GM18499 (cell line): ENCODE results near the gene ESRRA.

Experiments
- ATAC-seq: cut with Tn5 transposase; IDR thresholded peaks from one replicate; pipeline ENCODE4 v1.9.1; 2021; ENCODE audit warnings: moderate number of reproducible peaks; ENCODE audit not compliant: insufficient read depth, unreplicated experiment

ESRRA gene

DNA sequence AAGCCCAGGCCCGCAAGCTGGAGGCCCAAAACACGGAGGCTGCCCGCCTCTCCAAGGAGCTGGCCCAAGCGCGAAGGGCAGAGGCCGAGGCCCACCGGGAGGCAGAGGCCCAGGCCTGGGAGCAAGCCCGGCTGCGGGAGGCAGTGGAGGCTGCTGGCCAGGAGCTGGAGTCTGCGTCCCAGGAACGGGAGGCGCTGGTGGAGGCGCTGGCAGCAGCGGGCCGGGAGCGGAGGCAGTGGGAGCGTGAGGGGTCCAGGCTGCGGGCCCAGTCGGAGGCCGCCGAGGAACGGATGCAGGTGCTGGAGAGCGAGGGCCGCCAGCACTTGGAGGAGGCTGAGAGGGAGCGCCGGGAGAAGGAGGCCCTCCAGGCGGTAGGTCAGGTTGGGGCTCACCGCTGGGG is 39.5 kb downstream of the ESRRA start:
- ATAC-seq: no peak

DNA sequence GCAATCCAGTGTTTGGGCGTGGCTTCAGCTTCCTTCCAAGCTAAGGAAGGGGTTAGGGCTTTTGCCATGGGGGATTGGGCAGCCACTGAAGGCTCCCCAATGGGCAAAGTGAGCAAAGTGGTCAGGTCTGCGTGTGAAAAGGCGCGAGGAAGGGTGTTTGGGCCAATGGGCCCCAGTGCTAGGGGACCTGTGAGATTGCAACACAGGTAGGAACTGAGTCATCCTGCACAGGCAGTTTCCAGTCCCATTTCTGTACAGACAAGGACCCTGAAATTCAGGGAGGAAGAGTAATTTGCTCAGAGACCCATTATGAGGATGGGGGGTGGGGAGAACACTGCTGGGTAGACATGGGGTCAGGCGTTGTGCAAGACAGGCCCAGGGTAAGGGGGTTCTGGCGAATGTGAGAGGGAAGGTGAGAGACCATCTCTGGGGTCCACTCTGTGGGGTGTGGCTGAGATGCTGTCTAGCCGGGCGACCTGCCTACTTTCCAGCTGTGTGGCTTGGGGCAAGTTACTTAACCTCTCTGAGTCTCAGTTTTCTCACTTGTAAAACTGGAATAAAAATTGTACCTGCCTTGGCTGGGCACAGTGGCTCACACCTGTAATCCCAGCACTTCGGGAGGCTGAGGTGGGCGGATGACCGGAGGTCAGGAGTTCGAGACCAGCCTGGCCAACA is 42.0 kb downstream of the ESRRA start:
- ATAC-seq: no peak

DNA sequence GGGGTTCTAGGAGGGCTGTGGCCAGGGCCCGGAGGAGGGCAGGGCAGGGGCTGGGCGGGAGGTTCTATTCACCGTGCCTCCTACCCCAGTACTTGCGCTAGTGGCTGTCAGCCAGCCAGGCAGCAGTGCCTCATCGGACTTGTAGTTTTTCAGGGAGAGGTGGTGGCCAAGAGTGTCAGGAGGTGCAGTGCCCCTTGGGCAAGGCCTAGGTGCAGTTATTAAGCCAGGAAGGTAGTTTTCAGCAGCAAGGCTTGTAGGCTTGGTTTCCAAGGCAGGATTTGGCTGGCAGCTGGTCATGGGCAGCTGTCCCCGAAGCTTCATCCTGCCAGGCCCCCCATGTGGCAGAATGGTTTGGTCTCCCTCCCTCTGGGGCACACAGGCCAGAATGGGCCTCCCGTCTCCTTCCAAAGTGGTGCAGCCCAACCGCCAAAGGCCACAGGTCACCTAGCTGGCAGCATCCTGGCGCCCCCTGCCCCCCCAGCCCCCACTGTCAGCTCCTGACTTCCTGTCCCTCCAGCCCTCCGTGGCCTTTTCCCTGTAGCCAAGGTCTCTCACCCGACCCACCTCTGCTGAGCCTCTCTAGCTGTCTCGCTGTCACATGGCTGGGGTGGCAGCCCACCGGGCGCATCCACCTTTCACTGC is 43.2 kb downstream of the ESRRA start:
- no peak for ATAC-seq

DNA sequence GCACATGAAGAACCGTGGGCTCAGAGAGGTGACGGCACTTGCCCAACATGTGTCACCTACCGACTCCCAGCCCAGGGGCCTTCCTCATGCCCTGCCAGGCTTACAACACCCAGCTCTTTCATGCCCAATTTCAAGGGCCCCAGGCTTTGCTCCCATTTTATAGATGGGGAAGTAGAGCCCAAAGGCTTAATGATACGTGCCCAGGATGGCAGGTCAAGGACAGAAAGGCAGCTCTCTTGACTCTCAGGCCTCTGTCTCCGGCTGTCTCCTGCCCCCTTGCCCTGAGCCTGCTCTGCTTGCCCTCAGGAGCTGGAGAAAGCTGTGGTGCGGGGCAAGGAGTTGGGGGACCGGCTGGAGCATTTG is 43.7 kb downstream of the ESRRA start:
- no peak for ATAC-seq

DNA sequence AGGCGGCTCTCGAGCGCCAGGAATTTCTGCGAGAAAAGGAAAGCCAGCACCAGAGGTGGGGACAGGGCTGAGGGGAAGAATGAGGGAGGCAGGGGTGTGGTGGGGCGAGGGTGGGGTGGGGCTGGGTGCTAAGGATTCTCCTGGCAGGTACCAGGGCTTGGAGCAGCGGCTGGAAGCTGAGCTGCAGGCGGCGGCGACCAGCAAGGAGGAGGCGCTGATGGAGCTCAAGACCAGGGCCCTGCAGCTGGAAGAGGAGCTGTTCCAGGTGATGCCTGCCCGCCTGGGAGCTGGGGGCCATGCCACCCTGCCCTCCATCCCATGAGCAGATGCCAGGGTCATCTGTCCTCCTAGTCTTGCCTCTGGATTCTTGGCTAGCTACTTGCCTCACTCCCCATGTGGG is 44.1 kb downstream of the ESRRA start:
- ATAC-seq: no peak

DNA sequence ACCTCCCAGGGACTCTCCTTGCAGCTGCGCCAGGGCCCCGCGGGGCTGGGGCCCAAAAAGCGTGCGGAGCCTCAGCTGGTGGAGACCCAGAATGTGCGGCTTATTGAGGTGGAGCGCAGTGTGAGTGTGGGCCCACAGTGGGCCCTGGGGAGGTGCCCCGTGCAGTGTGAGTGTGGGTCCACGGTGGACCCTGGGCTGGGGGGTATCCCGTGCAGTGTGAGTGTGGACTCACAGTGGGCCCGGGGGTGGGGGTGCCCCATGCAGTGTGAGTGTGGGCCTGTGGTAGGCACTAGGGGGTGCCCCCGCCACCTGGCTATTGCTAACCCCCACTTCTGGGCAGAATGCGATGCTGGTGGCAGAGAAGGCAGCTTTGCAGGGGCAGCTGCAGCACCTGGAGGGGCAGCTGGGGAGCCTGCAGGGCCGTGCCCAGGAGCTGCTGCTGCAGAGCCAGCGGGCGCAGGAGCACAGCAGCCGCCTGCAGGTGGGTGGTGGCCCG is 45.9 kb downstream of the ESRRA start:
- ATAC-seq: no peak

DNA sequence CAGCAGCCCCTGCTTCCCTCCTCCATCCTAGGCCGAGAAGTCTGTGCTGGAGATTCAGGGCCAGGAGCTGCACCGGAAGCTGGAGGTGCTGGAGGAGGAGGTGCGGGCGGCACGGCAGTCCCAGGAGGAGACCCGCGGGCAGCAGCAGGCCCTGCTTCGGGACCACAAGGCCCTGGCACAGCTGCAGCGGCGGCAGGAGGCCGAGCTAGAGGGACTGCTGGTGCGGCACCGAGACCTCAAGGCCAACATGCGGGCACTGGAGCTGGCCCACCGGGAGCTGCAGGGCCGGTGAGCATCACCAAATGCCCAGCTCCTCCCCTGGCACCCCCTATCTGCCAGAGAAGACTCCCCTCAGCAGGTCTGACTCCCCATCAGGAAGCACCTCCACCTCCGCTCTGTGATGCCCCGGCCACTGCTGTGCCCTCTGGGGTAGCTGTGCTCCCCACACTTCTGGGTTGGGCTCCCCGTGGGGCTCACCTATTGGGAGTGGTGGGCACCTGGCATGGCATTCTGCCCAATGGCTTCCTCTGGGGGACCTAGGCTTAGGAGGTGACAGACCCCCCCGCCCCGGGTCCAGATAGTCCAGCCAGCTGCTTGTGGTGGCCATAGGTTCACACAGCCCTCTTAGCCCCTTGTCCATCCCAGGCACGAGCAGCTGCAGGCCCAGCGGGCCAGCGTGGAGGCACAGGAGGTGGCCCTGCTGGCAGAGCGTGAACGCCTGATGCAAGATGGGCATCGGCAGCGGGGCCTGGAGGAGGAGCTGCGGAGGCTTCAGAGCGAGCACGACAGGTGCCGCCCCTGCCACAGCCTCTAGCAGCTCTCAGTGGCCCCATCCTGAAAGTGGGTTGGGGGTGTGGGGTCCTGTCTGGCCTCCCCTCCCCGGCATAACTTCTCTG is 47.0 kb downstream of the ESRRA start:
- ATAC-seq: no peak

DNA sequence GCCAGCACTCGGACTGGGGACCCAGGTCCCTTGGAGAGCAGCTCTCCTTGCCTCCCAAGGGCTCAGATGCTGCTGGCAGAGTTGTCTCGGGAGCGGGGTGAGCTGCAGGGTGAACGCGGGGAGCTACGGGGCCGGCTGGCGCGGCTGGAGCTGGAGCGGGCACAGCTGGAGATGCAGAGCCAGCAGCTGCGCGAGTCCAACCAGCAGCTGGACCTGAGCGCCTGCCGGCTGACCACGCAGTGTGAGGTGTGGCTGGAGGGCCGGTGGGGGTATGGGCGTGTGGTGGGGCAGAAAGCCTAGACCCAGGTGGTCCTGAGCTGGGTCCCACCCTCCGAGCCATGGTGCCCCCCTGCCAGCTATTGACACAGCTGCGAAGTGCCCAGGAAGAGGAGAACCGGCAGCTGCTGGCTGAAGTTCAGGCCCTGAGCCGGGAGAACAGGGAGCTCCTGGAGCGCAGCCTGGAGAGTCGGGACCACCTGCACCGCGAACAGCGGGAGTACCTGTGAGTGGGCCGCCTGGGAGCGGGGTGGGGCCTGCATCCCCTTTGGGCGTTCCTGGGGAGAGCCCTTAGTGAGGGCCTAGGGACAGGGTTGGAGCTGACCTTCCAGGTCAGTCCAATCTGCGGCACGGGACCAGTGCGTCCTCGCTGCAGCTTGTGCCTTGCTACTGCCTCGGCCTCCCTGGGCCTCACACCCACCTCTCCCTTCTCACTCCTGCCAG is 47.8 kb downstream of the ESRRA start:
- ATAC-seq: no peak

DNA sequence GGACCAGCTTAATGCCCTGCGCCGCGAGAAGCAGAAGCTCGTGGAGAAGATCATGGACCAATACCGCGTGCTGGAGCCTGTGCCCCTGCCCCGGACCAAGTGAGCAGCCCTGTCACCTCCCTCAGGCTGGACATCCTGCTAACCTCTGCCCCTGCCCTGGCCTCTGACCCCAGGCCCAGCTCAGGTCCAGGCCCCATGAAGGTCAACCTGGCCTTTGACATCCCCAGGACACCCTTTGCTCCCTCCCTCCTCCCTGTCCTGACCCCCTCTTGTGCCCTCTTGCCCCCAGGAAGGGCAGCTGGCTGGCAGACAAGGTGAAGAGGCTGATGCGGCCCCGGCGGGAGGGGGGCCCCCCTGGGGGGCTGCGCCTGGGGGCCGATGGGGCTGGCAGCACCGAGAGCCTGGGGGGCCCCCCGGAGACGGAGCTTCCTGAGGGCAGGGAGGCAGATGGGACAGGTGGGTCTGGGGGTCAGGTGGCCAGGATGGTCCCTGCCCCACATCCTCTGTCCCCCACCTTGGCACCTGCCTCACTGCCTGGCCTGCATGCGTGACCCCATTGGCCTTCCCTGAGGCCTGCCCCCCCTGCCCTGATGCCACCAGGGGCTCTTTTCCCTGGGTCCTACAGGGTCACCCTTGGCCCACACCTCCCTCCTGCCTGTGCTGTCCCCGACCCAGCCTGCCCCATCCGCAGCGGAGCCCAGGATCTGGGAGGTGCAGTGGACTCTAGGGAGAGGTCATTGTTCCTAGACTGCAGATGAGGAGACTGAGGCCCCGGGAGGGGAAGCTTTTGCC is 48.6 kb downstream of the ESRRA start:
- no peak for ATAC-seq

DNA sequence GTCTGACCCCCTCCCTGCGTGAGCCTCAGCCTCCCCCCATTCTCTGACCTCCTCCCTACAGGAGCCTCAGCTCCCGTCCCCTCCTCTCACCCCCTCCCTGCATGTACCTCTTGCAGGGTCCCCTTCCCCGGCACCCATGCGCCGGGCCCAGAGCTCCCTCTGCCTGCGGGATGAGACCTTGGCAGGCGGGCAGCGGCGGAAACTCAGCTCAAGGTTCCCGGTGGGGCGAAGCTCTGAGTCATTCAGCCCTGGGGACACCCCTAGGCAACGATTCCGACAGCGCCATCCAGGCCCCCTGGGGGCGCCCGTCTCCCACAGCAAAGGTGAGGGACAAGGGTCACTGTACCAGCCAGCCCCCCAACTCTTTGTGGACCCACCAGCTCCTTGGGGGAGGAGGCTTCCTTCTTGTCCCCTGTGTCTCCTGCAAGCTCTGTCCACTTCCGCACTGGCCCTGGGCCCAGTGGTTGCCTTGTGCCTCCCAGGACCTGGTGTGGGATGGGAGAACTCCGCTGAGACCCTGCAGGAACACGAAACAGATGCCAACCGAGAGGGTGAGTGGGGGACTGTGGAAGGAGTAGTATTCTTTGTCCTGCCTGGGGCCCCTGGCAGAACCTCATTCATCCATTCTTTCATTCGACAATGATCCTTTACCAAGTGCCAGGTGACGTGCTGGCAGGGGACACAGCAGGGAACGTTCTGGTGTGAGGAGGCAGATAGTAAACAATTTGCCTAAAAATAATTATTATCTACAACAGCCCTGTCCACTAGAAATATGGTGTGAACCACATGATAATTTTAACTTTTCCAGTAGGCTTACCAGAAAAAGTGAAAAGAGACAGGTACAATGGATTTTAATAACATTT is 50.0 kb downstream of the ESRRA start:
- no peak for ATAC-seq

DNA sequence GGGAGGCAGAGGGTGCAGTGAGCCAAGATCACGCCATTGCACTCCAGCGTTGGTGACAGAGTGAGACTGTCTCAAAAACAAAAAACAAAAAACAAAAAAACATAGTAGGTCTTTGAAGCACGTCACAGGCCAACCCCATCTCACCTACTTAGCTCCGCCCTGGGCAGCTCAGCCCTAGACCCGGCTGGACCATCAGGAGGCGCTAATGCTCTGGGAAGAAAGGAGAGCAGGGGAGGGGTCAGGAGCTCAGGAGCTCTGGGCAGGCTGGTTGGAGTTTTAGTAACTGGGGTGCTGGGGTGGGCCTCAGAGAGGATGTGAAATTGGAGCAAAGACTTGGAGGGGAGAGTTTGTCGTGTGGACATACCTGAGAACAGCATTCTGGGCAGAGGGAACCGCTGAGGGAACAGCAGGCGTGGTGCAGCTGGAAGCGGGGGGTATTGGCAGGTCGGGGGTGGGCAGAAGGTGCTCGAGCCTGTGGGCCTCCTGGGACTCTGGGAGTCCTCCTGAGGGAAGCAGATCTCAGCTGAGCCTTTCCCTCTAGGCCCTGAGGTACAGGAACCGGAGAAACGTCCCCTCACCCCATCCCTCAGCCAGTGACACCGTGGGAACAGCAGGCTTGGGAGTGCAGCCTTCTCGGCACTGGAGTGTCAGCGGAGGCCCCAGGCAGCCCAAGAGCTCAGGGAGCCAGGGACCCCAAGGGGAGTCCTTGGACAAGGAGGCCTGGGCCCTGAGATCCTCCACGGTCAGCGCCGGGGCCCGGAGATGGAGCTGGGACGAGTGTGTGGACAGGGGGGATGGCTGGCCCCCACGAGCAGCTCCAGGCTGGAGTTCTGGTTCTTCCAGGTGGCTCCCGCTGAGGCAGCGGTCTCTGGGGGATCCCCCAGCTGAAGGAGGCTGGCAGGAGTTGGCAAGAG is 51.4 kb downstream of the ESRRA start:
- ATAC-seq: no peak

DNA sequence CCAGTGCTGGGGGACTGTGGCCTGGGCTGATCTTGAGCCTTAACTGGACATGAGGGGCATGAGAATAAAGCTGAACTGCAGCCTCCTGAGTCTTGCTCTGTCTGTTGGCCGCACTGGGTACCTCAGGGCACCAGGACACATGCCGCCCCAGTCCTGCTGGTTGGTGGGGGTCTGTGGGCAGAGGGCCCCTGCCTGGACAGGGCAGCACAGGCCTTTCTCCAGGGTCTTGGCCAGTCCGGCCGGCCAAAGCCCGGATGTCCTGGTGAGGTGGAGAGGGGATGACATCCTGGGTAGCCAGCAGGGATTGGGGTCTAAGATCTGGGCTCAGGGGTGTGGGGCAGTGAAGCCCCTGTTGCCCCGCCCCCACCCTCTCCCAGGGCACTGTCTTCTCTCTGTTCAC is 52.1 kb downstream of the ESRRA start:
- ATAC-seq: no peak

DNA sequence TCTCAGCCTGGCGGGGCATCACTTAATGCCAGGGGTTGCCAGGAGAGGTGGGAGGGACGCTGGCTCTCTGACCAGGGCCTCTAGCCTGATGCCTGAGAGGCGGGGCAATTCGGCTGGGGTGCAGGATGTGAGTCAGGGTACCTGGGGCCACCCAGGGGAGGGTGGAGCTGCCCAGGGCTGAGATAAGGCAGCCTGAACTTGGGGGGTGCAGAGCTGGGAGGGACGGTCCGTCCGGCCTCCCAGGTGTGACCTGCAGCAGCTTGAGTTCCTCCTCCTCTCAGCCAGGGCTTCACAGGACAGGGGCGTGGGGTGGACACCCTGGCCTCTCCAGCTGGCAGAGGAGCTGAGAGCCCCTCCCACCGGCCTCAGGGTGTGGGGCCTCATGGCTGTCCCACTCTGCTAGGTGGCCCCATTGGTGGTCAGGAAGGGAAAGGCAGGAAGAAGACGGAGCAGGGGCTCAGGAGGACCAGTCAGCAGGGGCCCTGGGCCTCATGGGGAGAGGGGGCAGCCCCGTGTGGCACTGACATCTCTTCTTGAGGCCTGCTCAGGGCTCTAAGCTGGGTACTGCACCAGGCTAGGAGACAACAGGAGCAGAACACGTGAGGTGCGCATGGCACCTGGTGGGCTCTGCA is 52.7 kb downstream of the ESRRA start:
- no peak for ATAC-seq

DNA sequence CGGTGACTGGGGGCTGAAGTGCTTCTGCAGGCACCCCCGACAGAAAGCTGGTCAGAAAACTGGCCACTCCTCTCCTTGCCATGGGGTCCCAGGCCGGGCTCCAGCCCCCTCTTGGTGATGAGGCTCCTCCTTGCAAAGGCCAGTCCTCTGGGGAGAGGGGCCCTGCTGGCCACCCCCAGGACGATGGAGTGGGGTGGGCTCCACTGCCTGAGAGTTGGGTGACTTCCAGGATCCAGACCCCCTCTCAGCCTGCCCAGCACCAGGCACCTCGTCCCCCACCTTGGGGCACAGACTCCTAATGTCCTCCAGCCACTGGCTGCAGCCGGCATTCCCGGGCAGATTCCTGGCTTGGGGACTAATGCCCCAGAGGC is 53.2 kb downstream of the ESRRA start:
- ATAC-seq: no peak

DNA sequence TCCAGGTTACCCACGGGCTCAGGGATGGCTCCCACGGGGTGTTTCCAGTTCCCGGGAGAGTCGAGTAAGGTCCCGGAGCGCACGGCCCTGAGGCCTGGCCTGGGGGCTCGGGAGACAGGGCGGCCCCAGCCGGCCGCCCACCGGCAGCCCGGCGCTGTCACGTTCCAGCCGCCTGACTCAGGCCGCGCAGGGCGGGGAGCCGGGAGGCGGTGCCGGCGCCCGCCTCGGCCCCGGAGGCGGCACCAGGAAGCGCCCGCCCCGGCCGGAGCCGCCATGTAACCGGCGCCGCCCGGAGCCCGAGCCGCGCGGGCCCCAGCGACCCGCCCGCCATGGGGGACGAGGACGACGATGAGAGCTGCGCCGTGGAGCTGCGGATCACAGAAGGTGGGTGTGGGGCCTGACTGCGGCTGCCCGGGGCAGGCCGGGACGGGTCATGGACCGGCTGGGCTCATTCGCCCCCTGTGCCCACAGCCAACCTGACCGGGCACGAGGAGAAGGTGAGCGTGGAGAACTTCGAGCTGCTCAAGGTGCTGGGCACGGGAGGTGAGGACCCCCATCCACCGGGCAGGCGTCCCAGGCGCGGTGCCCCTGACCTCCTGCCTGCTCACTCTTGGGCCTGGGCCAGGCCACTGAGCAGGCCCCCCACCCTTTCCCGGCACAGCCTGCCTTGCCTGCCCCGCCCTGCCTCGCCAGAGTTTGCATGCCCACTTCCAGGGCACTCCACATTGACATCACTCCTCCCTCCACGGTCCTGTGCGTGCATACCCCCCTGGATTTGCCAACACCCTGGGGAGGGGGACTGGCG is 53.8 kb downstream of the ESRRA start, which contains the start of gene RPS6KA4:
RPS6KA4 (plus strand) TSS at position 256 of the 805 bp plus-strand sequence; CDS start at position 330, 74 bp downstream.
- no peak for ATAC-seq

DNA sequence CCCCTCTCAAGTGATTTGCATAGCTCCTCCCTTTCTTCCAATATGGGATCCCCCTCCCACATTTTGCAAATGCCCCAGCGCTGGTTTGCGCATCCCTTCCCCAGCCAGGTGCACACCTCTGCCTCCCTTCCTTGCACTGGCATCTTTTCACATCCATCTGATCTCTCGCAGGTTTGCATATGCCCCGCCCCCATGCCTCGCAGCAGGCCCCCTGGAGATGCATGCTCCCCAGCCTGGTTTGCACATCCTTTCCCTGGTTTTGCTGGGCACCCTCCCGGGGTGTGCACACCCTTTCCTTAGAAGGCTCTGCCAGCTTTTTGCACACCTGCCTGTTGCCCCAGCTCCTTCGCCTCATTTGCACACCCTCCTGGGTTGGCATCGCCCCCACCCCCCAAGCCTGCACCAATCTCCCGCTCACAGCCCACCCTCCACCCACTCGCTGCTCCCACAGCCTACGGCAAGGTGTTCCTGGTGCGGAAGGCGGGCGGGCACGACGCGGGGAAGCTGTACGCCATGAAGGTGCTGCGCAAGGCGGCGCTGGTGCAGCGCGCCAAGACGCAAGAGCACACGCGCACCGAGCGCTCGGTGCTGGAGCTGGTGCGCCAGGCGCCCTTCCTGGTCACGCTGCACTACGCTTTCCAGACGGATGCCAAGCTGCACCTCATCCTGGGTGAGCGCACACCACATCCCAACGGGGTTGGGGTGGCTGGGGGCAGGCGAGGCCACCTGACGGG is 54.6 kb downstream of the ESRRA start:
- no peak for ATAC-seq
